Panc1 (cell line): ENCODE measurements around the gene PDGFD.

ENCODE experiments used
- CTCF ChIP-seq: fragments of 450-650 bp; IDR thresholded peaks from 2 replicates; pipeline ENCODE4 v1.5.1; 2017; ENCODE audit warnings: mild to moderate bottlenecking
- POLR2AphosphoS5 ChIP-seq: IDR thresholded peaks from 2 replicates; pipeline ENCODE4 v1.6.1; 2012; ENCODE audit warnings: mild to moderate bottlenecking, low read depth, low read length, moderate library complexity
- REST ChIP-seq, 2 experiments: IDR thresholded peaks; 2 replicates each; pipeline ENCODE4 v1.6.1; 2011 to 2012; ENCODE audit warnings: low read depth in 2 of 2, control low read depth in 1 of 2, low read length in 1 of 2, mild to moderate bottlenecking in 1 of 2, moderate library complexity in 1 of 2; ENCODE audit not compliant: insufficient read depth in 1 of 2
- TCF7L2 ChIP-seq: IDR thresholded peaks from 2 replicates; pipeline ENCODE4 v1.6.1; 2011; ENCODE audit warnings: mild to moderate bottlenecking, low read depth, low read length, inconsistent platforms

- TF ChIP-seq CTCF (no peak), REST (IDR thresholded peaks at IDR 0.05; ENCODE audit: insufficient read depth in 1 of 2, low read depth in 2 of 2, low read length in 1 of 2) (no peak), POLR2AphosphoS5 (no peak), TCF7L2 (no peak)
These were observed 15.2 kb downstream of the PDGFD start for GRCh38 chr11:104148706-104149105.
